Stimulated activated CD8-positive, alpha-beta memory T cell treated with anti-CD3 and anti-CD28 coated beads, Interleukin-4, amount 100 ng/mL, for 1 hour (primary cell): Measurements from ENCODE around the gene STRN4.
A peak's percentile ranks its signal among the peaks of the same experiment; 100 is the strongest.
"Not testable (repeated sequence)": the region's sequence is repeated elsewhere in the genome, so short reads cannot be mapped to it uniquely, and the experiment has no call there.

ENCODE experiments used
- DNase-seq, 2 donors: peaks; one replicate each; pipeline ENCODE4 v3.0.0-alpha.2; 2020; ENCODE audit warnings: low read depth in 2 of 2, low spot score in 1 of 2

Gene STRN4, protein sequence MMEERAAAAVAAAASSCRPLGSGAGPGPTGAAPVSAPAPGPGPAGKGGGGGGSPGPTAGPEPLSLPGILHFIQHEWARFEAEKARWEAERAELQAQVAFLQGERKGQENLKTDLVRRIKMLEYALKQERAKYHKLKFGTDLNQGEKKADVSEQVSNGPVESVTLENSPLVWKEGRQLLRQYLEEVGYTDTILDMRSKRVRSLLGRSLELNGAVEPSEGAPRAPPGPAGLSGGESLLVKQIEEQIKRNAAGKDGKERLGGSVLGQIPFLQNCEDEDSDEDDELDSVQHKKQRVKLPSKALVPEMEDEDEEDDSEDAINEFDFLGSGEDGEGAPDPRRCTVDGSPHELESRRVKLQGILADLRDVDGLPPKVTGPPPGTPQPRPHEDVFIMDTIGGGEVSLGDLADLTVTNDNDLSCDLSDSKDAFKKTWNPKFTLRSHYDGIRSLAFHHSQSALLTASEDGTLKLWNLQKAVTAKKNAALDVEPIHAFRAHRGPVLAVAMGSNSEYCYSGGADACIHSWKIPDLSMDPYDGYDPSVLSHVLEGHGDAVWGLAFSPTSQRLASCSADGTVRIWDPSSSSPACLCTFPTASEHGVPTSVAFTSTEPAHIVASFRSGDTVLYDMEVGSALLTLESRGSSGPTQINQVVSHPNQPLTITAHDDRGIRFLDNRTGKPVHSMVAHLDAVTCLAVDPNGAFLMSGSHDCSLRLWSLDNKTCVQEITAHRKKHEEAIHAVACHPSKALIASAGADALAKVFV

DNA sequence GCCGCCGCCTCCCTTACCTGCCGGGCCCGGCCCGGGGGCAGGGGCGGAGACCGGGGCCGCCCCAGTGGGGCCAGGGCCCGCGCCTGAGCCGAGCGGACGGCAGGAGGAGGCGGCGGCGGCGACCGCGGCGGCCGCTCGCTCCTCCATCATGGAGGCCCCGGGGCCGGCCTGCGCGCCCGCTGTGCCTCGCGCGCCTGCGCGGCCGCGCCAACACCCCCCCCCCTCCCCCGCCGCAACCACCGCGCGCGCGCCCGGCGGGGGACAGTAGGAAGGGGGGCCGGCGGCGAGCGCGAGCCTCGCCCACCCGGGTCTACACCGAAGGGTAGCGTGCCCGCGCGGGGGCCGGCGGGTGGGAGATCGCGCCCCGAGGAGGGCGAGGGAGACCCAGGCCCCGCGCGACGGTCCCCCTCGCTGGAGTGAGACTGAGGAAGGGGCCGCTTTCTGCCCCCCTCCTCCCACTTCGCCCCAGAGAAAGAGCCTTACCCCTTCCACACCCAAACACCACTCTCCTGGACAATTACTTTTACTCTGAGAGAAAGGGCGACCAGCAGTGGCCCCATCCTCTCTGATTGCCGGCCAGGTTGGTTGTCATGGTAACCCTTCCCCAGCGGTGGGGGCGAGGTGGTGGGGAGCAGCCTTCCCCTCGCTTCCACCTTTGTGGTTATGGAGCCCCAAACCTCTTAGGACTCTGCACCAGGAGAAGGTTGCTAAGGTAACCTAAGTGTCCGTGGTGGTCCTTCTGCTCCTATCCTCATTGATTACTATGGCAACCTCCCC, at the start of gene STRN4:
TSS of gene STRN4 (minus strand) at position 170 of the 777 bp plus-strand sequence. CDS start at position 150, 20 bp downstream.
- DNase-seq: peak in 1 of 2 donors; percentile 20

DNA sequence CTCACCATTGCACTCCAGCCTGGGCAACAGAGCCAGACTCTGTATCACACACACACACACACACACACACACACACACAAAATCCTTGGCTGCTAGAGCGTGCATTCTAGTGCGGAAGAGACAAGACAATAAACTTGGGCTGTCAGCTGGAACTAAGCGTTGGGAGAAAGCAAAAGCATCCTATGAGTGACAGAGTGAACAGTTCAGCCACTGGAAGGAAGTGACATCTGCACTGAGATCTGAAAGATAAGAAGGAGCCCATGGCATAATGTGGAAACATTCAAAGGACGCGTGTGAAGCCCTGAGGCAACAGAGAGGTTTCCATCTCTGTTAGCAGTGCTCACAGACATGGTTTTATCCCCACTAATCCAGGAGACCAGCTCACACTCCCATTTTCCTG, 45.7 kb upstream of the STRN4 start:
- no peak for DNase-seq

DNA sequence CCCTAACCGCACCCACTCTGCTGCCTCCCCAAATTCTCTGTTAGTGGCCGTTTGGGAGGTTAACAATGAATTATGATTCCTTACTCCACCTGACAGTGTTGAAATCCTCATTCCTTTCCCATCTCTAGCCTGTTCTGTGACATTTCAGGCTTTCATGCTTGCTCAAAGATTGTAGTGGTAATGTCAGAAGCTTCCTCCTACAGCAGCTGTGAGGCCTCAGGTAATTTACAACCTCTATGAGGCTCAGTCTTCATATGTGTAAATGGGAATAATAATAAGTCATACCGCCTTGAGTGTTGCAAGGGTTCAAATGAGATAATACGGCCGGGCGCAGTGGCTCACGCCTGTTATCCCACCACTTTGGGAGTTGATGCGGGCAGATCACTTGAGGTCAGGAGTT, 43.1 kb upstream of the STRN4 start:
- no peak for DNase-seq

DNA sequence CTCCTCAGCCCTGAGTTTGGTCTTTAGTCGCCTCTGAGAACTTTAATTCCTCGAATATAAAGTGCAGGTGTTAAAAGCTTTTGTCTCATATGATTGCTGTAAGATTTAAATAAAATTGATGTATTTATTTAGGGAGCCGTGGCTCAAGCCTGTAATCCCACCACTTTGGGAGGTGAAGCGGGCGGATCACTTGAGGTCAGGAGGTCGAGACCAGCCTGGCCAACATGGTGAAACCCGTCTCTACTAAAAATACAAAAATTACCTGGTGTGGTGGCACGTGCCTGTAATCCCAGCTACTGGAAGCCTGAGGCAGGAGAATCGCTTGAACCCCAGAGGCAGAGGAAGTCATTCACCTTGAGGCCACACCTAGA, 42.7 kb upstream of the STRN4 start:
- no peak for DNase-seq

DNA sequence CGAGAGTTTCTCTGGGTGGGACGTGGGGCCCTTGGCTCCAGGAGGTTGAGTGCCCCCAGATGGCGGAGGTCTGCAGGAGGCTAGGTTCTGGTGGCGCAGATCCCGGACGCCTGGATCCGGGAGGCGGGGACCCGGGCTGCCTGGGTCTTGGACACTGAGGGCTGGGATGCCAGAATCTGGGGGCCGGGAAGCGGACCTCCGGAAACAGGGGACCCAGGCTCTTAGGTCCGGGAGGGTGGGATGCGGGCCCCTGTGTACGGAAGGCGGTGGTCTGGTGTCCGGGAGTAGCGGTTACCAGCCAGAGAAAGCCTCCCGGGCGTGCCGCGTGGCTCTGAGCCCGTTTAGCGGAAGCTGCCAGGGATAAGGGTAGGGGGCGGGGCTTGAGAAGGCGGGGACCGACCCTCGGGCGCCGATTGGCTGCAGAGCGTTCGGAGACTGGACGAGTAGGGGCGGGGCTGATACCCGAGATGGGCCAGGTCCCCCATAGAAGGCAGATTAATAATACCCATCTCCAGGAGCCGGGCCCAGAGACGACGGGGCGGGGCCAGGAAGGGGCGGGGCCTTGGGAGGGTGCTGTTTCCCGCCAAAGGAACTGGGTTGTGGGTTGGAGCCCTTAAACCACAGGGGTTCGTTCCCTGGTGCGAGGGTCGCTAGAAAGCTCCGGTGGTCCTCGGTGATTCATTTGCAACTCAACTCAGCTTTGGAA, 42.2 kb upstream of the STRN4 start, which contains the start of gene SLC1A5:
TSS of gene SLC1A5 (minus strand) at position 333 of the 706 bp plus-strand sequence. CDS start 629 bp downstream, outside the sequence.
- peak; percentile 92 to 96 for DNase-seq

DNA sequence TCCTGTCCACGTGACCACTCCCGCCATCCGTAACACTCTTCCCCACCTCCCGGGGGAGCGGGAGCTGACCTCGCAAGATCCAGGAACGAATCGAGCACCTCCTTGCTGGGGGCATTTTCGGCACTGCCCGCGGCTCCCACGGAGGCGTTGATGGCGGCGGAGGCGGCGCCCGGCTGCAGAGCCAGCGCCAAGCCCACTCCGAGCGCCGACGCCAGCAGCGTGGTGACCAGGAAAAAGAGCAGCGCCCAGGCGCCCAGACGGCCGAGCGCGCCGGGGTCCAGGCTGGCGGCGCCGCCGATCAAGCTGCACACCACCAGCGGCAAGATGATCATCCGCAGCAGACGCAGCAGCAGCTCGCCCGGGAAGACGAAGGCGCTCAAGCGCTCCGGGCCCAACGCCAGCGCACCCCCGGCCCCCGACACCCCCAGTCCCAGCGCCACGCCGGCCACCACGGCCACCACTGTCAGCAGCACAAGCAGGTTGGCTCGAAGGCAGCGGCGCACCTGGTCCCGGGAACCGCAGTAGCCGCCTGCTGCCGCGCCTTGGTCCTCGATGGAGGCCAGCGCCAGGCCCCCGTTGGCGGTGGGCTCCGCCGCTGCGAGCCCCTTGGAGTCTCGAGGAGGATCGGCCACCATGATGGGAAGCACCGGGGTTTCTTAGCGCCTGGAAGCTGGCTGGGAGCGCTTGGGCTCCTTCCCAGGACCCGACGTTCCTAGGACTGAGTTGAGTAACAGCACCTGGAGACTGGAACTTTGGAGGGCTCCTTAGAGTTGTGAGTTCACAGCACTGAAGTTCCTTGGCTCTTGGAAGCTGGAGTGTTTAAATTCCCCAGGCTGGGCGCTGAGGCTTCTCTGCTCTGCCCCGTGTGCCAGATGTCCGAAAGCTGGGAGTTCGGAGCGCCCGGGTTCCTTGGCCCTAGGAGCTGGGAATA, 41.3 kb upstream of the STRN4 start:
- DNase-seq: no peak

DNA sequence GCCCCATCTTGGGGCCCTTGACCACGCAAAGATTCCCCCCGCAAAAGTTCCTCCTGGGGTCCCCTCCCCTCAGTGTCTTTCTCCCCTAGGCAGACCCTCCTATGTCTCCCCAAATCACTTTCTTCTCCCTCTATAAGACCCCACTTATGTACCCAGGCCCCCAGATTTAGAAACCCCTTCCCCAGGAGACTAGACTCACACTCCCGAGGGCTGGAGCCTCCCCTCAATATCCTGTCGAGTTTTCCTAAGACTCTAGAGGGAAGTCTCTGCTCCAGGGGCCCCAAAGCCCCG, 40.7 kb upstream of the STRN4 start:
- no peak for DNase-seq

DNA sequence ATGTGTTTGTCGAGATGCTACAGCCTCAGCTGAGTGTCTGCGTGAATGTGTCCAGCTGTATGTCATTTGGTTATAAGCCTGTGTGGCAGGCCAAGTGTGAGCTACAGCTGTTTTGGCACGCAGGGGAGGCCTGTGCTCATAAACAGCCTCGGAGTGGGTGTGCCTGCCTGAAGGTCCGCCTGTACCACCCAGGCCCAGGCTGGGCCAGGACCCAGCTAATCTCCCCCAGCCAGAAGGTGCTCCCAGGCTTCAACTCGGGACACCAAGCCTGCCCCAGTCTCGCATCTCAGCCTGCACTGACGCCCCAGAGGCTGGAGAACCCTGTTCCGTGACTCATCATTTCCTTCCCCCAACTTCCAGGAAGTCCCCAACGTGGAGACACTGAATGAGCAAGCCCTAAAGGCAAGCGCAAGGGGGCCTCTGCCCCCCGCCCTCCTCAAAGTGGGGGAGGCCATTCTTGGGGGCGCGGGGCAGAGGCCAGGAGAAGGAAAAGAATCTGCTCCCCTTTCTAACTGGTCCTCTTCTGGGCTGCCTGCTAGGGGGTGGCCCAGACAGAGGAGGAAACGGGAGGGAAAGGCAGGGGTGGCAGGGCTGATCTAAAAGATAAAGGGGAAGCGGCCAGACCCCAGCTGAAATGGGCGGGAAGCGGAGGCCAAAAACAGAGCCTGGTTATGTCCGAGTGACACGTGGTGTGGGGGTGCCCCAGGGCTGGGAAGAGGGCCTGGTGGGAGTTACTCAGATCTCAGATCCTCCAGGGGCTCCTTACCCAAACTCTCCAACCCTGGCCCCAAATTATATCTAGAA, 40.2 kb upstream of the STRN4 start:
- DNase-seq: peak; percentile 75

DNA sequence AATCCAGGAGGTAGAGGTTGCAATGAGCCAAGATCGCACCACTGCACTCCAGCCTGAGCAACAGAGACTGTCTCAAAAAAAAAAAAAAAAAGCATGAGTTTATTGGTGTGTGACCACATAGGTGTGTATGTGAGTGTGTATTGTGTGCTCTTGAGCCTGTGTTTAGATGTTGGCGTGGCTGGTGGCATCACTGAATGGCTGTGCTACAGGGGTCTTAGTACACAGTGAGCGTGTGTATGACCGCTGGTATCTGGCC, 39.7 kb upstream of the STRN4 start:
- no peak for DNase-seq

DNA sequence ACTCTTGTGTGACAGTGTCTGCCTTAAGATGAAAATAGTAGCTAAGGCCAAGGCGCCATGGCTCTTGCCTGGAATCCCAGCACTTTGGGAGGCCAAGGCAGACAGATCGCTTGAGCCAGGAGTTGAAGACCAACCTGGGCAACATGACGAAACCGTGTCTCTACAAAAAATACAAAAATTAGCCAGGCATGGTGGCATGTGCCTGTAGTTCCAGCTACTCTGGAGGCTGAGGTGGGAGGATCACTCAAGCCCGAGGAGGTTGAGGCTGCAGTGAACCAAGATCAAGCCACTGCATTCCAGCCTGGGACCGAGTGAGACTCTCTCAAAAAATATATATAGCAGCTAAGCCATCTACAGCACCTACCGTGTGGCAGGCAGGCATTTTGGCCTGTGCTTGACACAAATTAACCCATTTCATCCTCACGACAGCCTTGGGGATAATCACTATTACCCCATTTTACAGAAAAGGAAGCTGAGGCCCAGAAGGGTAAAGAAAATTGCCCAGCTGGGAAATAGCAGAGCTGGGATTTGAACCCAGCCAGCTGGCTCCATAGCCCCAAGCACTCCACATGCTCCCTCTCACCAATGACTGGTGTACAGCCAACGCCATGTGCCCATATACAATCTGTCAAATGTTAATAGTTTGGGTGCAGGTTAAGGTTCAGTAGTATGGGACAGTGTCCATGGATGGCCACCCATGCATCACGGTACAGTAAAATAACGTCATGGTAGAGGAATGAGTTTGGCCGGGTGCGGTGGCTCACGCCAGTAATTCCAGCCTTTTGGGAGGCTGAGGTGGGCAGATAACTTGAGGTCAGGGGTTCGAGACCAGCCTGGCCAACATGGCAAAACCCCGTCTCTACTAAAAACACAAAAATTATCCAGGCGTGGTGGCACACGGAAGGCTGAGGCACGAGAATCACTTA, 39.1 kb upstream of the STRN4 start:
- no peak for DNase-seq

DNA sequence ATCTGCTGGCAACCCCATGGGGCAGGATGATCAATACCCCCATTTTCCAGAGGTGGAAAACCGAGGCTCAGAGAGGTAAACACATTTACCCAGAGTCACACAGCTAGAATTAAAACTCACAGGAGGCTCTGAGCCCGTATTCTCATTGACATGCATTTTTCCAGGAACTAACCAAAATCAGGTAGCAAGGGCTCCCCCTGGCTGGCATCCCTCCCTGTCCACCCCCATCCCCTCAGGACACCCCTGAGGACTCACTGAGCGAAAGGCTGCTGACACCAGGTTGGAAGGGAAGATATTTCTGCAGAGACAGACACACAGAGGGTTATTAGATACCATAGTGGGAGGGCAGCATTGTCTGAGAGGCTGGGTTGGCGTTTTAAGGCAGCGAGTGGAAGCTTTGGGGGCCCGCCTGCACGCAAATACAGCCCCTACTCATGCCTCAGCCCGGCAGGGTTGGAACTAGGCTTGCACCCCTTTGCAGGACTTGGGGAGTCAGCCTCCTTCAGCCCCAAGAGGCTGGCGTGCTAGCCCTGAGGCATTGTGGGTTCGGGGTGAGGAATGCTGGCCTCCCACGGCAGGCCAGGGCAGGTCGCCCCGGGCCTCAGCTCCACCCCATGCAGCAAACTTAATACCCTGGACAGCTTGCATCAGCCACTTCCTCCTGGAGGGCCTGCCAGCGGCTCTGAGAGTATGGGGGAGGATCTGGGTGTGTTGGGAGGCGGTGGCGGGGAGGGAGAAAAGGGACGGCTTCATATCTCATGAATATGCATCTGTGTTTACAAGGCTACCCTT, 38.2 kb upstream of the STRN4 start:
- DNase-seq: no peak

DNA sequence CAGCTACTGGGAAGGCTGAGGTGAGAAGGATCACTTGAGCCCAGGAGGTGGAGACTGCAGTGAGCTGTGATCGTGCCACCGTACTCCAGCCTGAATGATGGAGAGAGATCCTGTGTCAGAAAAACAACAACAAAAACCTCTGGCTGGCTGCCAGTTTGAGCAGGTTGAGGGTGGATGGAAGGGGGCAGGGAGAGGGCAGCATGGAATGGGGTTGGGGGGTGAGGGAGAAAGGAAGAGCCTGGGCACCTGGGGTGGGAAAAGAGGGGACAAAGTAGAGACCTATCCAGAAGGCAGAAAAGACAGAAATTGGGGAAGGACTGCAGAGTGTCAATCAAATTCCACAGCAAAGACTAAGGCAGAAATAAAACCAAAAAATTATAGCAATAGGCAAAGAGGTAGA, 37.4 kb upstream of the STRN4 start:
- DNase-seq: no peak

DNA sequence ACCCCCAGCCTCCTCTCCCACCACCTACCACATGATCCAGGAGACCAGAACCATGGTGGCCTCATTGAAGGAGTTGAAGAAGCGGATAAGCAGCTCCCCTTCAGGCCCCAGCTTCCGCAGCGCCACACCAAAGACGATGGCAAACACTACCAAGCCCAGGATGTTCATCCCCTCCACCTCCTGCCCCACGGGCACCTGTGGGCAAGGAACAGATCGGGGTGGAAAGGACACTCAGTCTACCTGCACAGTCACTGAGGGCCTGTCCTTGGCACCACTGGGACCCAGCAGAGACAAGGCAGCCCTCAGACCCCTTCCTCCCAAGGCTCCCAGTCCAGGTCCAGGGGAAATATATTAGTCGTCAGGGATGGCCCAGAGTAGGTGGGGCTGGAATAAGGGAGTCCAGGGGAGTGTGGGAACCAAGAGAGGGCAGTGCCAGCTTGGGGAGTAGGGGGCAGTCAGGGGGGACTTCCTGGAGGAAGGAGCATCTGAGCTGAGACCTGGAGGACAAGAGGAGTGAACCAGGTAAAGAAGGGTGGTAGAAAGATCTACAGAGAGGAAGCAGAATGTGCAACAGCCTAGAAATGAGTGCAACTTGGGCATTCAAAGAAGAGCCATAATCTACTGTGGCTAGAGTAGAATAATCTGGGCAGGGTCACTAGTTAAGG, 36.2 kb upstream of the STRN4 start:
- no peak for DNase-seq

DNA sequence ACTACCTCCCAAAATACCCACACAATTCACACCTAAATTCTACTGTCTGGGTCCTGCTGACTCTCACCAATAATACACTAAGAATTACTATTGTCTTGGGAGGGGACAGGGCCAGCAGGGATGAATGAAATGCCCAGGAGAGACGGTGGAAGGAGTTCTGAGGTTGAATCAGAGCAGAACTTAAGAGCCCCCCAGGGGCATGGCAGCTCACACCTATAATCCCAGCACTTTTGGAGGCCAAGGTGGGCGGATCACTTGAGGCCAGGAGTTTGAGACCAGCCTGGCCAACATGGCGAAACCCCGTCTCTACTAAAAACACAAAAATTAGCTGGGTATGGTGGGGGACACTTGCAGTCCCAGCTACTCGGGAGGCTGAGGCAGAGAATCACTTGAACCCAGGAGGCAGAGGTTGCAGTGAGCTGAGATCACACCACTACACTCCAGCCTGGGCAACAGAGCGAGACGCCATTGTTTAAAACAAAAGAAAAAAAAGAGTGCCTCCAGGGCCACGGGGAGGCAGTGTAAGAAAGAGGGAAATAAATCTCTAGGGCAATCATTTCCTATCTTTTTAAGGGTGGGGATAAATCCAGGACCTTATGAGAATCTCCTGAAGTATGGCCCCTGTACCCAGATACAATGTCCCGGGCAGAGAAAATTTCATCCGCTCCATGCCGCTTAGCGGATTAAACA, 31.9 kb upstream of the STRN4 start:
- DNase-seq: not testable (repeated sequence)

DNA sequence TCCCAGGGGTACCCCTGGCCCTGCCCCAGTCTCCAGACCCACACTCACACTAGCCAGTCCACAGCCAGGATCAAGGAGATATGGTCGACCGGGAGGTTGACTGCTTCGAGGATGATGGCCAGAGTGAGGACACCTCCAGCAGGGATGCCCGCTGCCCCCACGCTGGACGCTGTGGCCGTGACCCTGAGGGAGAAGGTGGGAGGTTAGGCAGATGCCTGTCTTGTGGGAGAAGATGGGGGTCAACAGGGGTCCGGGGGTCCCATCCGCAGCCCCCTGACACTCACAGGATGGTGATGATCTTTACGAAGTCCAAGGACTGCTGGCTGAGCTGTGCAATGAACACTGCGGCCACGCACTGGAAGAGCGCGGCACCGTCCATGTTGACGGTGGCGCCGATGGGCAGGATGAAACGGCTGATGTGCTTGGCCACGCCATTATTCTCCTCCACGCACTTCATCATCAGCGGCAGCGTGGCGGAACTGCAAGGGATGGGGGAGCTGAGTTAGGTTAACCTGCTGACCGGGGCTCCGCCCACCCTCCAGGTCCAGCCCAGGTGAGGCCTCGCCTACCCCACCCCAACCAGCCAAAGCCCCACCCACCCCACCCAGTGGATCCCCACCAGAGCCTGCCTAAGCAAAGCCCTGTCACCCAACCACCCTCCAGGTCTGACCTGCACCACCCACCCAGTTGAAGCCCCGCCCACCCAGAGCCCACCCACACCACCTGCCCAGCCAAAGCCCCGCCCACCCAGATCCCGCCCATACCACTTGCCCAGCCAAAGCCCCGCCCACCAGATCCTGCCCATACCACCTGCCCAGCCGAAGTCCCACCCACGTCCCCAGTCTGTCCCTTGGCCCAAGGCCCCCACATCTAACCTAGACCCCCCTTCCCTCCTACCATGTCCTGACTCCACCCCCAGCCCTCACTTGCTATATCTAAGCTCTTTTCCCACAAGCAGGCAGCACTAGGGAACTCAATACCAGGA, 31.0 kb upstream of the STRN4 start:
- no peak for DNase-seq
